Gastrocnemius medialis (tissue), 4 donors: ENCODE data around the gene NQO2. TPM values are rescaled to one million over a fixed set of nuclear protein-coding genes. Genes with fewer than 3 reads are reported as not detected.
"Not testable (repeated sequence)": the region's sequence is repeated elsewhere in the genome, so short reads cannot be mapped to it uniquely, and the experiment has no call there.

Source experiments
- ATAC-seq, 2 donors: fragments of 150-250 bp; one replicate each; pipeline ENCODE4 v1.9.1; 2016
- DNase-seq, 2 donors: peaks; one replicate each; pipeline ENCODE4 v3.0.0-alpha.2; 2019
- H3K27ac ChIP-seq, 4 donors: fragments of 200-600 bp; sonication (generic); 1 replicate in 1 of 4; 2 replicates in 3 of 4; pipeline ENCODE4 v1.5.1; 2016 to 2018; ENCODE audit warnings: mild to moderate bottlenecking in 2 of 4, moderate library complexity in 1 of 4
- H3K27me3 ChIP-seq, 3 donors: fragments of 200-600 bp; sonication (generic) in 2 of 3; 1 replicate in 1 of 3; 2 replicates in 2 of 3; pipeline versions ENCODE4 v1.5.1 to v1.6.0; 2016 to 2019; ENCODE audit warnings: mild to moderate bottlenecking in 1 of 3, moderate library complexity in 1 of 3
- H3K36me3 ChIP-seq, 2 donors: fragments of 200-600 bp; sonication (generic) in 1 of 2; one replicate each; pipeline ENCODE4 v1.5.1; 2017 to 2018
- H3K4me1 ChIP-seq, 2 donors: fragments of 200-600 bp; sonication (generic) in 1 of 2; one replicate each; pipeline ENCODE4 v1.5.1; 2016 to 2017; ENCODE audit warnings: mild to moderate bottlenecking in 2 of 2
- H3K4me3 ChIP-seq, 4 donors: fragments of 200-600 bp; sonication (generic) in 3 of 4; 1 replicate in 1 of 4; 2 replicates in 3 of 4; pipeline ENCODE4 v1.5.1; 2016 to 2019; ENCODE audit warnings: mild to moderate bottlenecking in 2 of 4
- H3K9me3 ChIP-seq, 3 donors: fragments of 200-600 bp; sonication (generic) in 2 of 3; 1 replicate in 1 of 3; 2 replicates in 2 of 3; pipeline ENCODE4 v1.5.1; 2016 to 2019
- POLR2A ChIP-seq, 2 donors: fragments of 450-650 bp; IDR thresholded peaks; one replicate each; pipeline ENCODE4 v1.6.1; 2017; ENCODE audit warnings: antibody characterized with exemption in 2 of 2, mild to moderate bottlenecking in 2 of 2, moderate library complexity in 2 of 2
- in situ Hi-C, 4 donors: fragments of 200-750 bp; cut with MboI; loops; one replicate each; pipeline versions ENCODE4 v1.15.0 to v1.8.0; 2017; ENCODE audit warnings: low sequenced_read_pairs in 4 of 4
- intact Hi-C: fragments of 100-400 bp; cut with DNase I; formaldehyde crosslinking; loops from one replicate; pipeline ENCODE4 v1.15.1; 2023; ENCODE audit warnings: low total_unique reads
- total RNA-seq, 4 donors: library from RNA; depleted of rRNA; stranded (reverse); fragments of >200 nt; gene quantifications; one replicate each; pipeline versions ENCODE4 v1.1.0 to v1.2.3, GENCODE V29; 2016
- TF ChIP-seq, protein P1 (sequence below), 5 experiments: fragments of 450-650 bp in 3 of 5; fragments of 200-600 bp in 2 of 5; sonication (generic) in 2 of 5; IDR thresholded peaks in 4 of 5; conservative IDR thresholded peaks in 1 of 5; 1 replicate in 4 of 5; 2 replicates in 1 of 5; pipeline ENCODE4 v1.5.1; 2016 to 2019; ENCODE audit warnings: antibody characterized with exemption in 5 of 5, mild to moderate bottlenecking in 3 of 5, moderate library complexity in 3 of 5

Gene NQO2
- total RNA-seq, 4 donors from 2014 or later, result 46.7 to 94.5 (median 60.3) TPM

DNA sequence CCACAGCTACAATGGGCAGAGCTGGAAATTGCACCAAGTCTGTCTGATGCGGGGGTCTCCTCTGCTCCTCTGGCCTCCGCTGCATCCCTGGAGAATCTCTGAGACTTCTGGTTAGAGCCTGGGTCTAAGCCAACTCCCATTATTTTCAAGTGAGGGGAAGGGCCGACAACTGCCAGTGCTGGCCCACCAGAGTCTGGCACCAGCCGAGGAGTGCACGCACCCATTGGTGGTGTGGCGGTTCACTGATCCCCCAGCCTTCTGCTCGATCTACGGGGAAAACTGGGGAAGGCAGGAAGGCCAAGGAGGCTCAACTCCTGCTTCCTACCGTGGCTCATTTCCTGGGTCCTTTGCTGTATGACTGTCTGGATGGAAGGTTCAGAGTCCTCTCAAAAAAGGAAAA, 6.2 kb downstream of the NQO2 start:
- Histone ChIP-seq H3K27ac (peak overlapping the region in 2 of 4 donors; percentile 1), H3K4me3 (no peak overlapping the region), H3K4me1 (peaks cover 8 to 18% of the 10 kb centered on the region in 2 donors), H3K9me3 (no peaks in the 10 kb centered on the region), H3K36me3 (peaks cover 2 to 68% of the 10 kb centered on the region in 2 donors), H3K27me3 (no peaks in the 10 kb centered on the region)
- intact Hi-C loops (no loop called here), in situ Hi-C loops (no loop called here)
- ATAC-seq (no peak), DNase-seq (no peak)
- TF ChIP-seq, protein P1, sequence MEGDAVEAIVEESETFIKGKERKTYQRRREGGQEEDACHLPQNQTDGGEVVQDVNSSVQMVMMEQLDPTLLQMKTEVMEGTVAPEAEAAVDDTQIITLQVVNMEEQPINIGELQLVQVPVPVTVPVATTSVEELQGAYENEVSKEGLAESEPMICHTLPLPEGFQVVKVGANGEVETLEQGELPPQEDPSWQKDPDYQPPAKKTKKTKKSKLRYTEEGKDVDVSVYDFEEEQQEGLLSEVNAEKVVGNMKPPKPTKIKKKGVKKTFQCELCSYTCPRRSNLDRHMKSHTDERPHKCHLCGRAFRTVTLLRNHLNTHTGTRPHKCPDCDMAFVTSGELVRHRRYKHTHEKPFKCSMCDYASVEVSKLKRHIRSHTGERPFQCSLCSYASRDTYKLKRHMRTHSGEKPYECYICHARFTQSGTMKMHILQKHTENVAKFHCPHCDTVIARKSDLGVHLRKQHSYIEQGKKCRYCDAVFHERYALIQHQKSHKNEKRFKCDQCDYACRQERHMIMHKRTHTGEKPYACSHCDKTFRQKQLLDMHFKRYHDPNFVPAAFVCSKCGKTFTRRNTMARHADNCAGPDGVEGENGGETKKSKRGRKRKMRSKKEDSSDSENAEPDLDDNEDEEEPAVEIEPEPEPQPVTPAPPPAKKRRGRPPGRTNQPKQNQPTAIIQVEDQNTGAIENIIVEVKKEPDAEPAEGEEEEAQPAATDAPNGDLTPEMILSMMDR (IDR thresholded peaks at IDR 0.05 in 4 of 5, conservative IDR thresholded peaks at IDR 0.05 in 1 of 5), result no peak
- TF ChIP-seq POLR2A (IDR thresholded peaks at IDR 0.05), result no peak

DNA sequence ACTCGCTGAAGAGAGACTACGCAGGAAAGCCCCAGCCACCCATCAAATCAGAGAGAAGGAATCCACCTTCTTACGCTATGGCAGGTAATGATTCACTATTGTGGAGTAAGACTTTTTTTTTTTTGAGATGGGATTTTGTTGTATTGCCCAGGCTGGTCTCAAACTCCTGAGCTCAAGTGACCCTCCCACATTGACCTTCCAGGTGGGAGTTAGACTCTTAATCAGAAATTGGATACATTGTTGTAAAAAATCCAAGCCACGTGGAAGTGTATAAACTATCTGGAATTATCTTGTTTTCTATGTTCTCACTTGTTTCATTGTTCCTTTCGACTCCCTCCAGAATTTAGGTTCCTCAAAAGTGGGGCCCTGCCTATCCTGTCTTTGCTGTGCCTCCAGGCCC, 6.8 kb downstream of the NQO2 start:
- DNase-seq, result no peak
- Histone ChIP-seq H3K36me3 (peaks cover 2 to 74% of the 10 kb centered on the region in 2 donors), H3K27ac (peak overlapping the region in 1 of 4 donors; percentile 1), H3K9me3 (no peaks in the 10 kb centered on the region), H3K27me3 (no peaks in the 10 kb centered on the region), H3K4me3 (no peak overlapping the region), H3K4me1 (peaks cover 2 to 12% of the 10 kb centered on the region in 2 donors)
- ATAC-seq, result no peak
- intact Hi-C loops, result no loop called here
- no peak for TF ChIP-seq POLR2A (IDR thresholded peaks at IDR 0.05)
- TF ChIP-seq, protein P1 (IDR thresholded peaks at IDR 0.05 in 4 of 5, conservative IDR thresholded peaks at IDR 0.05 in 1 of 5), result no peak
- in situ Hi-C loops, result no loop called here

DNA sequence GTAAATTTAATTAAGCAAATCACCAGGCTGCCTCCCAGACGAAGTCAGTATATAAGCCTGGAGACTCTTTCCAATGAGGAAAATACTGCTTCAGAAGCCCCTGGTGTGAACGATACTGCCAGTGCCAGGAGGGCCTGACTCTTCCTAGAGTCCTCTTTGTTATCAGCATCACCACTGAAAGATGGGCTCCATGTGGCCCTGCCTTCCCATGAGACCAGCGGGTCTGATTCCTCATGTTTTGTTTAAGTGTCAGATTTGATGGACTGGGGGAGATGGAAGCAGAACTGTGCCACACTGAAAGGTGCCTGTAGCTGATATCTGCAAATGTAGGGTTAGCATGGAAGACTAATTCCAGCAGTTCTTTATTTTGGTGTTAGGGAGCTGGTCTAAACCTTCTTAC, 7.9 kb downstream of the NQO2 start:
- ATAC-seq, result no peak
- H3K27ac ChIP-seq, result no peak overlapping the region
- in situ Hi-C loops (no loop called here), intact Hi-C loops (no loop called here)
- no peak overlapping the region for H3K4me3 ChIP-seq
- peaks cover 0 to 3% of the 10 kb centered on the region in 2 donors for H3K4me1 ChIP-seq
- no peak for TF ChIP-seq POLR2A (IDR thresholded peaks at IDR 0.05)
- TF ChIP-seq, protein P1 (IDR thresholded peaks at IDR 0.05 in 4 of 5, conservative IDR thresholded peaks at IDR 0.05 in 1 of 5), result no peak
- H3K27me3 ChIP-seq, result no peaks in the 10 kb centered on the region
- no peaks in the 10 kb centered on the region for H3K9me3 ChIP-seq
- no peak for DNase-seq
- peaks cover 2 to 85% of the 10 kb centered on the region in 2 donors for H3K36me3 ChIP-seq

DNA sequence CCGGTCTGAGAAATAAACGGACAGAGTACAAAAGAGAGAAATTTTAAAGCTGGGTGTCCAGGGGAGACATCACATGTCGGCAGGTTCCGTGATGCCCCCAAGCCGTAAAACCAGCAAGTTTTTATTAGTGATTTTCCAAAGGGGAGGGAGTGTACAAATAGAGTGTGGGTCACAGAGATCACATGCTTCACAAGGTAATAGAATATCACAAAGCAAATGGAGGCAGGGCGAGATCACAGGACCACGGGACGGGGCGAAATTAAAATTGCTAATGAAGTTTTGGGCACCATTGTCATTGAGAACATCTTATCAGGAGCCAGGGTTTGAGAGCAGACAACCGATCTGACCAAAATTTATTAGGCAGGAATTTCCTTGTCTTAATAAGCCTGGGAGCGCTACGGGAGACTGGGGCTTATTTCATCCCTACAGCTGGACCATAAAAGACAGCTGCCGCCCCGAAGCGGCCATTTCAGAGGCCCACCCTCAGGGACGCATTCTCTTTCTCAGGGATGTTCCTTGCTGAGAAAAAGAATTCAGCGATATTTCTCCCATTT, 9.1 kb downstream of the NQO2 start:
- H3K9me3 ChIP-seq, H3K27ac ChIP-seq, ATAC-seq, intact Hi-C loops, DNase-seq, H3K27me3 ChIP-seq, H3K4me1 ChIP-seq, in situ Hi-C loops, H3K4me3 ChIP-seq: not testable (repeated sequence)
- peaks cover 2 to 92% of the 10 kb centered on the region in 2 donors for H3K36me3 ChIP-seq

DNA sequence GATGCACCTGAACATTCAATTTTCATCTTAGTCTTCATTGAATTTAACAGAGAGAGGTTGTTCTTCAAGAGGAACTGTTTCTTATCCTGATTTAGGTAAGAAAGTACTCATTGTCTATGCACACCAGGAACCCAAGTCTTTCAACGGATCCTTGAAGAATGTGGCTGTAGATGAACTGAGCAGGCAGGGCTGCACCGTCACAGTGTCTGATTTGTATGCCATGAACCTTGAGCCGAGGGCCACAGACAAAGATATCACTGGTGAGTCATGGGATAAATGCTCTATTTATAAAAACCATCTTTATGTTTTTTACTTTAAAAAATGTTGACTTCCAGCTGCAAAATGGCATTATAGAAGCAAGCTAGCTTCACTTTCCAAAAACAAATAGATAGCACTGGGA, 10.2 kb downstream of the NQO2 start:
- in situ Hi-C loops, result no loop called here
- intact Hi-C loops, result no loop called here

More for the DNA sequence above, 10.2 kb downstream of the NQO2 start:
- TF ChIP-seq, protein P1 (IDR thresholded peaks at IDR 0.05 in 4 of 5, conservative IDR thresholded peaks at IDR 0.05 in 1 of 5), result no peak
- TF ChIP-seq POLR2A (IDR thresholded peaks at IDR 0.05), result no peak
- Histone ChIP-seq H3K27me3 (no peaks in the 10 kb centered on the region), H3K4me3 (no peak overlapping the region), H3K9me3 (no peaks in the 10 kb centered on the region), H3K36me3 (peaks cover 2 to 95% of the 10 kb centered on the region in 2 donors), H3K4me1 (no peaks in the 10 kb centered on the region), H3K27ac (no peak overlapping the region)
- ATAC-seq (no peak), DNase-seq (no peak)
